IPS-15b (cell line): ENCODE results near the gene RBAK.
"Not testable (repeated sequence)": the region's sequence is repeated elsewhere in the genome, so short reads cannot be mapped to it uniquely, and the experiment has no call there.

Experiments used
- H3K27me3 ChIP-seq: one replicate; pipeline ENCODE4 v1.6.1; 2013; ENCODE audit warnings: low read length; ENCODE audit not compliant: control insufficient read depth, insufficient read depth
- H3K36me3 ChIP-seq: one replicate; pipeline ENCODE4 v1.6.1; 2013; ENCODE audit warnings: low read length; ENCODE audit not compliant: control insufficient read depth, insufficient read depth
- H3K4me1 ChIP-seq: one replicate; pipeline ENCODE4 v1.6.1; 2013; ENCODE audit warnings: mild to moderate bottlenecking, low read length; ENCODE audit not compliant: control insufficient read depth, insufficient read depth
- H3K4me3 ChIP-seq: one replicate; pipeline ENCODE4 v1.5.1; 2013; ENCODE audit warnings: low read depth, low read length
- H3K9ac ChIP-seq: one replicate; pipeline ENCODE4 v1.6.1; 2013; ENCODE audit warnings: low read depth, mild to moderate bottlenecking, low read length
- H3K9me3 ChIP-seq: one replicate; pipeline ENCODE4 v1.6.1; 2013; ENCODE audit warnings: mild to moderate bottlenecking, low read length; ENCODE audit not compliant: control insufficient read depth, insufficient read depth

The RBAK gene

DNA sequence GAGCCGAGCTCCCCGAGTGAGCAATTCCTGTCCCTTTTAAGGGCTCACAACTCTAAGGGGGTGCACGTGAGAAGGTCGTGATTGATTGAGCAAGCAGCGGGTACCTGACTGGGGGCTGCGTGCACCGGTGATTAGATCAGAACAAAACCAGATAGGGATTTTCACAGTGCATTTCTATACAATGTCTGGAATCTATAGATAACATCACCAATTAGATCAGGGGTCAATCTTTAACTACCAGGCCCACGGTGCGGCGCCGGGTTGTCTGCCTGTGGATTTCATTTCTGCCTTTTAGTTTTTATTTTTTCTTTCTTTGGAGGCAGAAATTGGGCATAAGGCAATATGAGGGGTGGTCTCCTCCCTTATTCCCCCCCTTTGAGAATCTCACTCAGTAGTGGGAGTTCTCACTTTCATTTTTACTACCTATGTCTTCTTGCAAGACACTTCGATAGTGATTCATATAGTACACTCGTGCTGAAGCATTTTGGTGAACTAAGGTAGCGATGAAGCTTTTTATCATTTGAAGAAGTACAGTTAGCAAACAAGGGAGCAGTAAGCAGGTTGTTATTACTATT lies 24.6 kb upstream of the RBAK start:
- H3K36me3 ChIP-seq, H3K4me1 ChIP-seq, H3K9me3 ChIP-seq: not testable (repeated sequence)

DNA sequence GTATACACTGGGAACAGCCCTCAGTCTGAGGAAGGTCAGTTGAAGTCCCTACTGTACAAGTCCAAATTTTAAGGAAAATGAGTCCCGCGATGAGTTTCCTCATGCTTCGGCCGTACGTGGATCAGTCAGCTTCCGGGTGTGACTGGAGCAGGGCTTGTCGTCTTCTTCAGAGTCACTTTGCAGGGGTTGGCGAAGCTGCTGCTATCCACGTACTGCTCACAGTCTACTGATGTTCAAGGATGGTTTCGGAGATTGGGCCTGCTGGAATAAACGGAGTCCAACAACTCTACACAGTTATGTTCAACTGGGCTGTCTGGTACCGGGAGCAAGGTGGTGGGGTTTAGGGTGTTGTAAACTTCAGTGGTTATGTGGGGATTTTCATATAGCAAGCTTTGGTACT lies 22.0 kb upstream of the RBAK start:
- not testable (repeated sequence) for H3K4me1 ChIP-seq, H3K9ac ChIP-seq, H3K27me3 ChIP-seq, H3K9me3 ChIP-seq, H3K36me3 ChIP-seq, H3K4me3 ChIP-seq

More for the DNA sequence above, 24.6 kb upstream of the RBAK start:
- not testable (repeated sequence) for H3K4me3 ChIP-seq, H3K27me3 ChIP-seq, H3K9ac ChIP-seq

DNA sequence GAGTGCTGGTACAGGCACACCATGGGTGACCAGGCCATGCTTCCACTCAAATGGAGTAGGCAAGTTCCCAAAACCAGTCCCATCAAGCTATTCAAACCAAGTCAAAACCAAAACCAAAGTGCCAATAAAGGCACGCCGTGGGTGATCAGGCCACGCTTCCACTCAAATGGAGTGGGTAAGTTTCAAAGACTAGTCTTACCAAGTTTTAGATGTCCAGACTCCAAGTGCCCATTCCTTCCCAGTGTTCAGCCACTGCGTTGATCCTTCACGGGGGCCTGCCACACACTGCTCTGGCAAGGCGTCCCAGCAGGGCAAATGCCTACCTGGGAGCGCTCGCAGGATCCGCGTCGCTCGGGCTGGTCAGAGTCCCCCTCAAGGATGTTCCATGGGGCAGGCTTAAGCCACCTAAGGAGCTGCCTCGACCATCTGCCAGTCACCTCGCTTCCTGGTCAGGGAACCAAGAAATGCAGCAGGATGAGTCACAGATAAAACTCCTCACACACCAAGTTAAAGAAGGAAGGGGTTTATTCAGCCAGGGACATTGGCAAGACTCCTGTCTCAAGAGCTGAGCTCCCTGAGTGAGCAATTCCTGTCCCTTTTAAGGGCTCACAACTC lies 17.8 kb upstream of the RBAK start:
- H3K9ac ChIP-seq, H3K4me1 ChIP-seq, H3K4me3 ChIP-seq, H3K36me3 ChIP-seq, H3K9me3 ChIP-seq, H3K27me3 ChIP-seq: not testable (repeated sequence)

DNA sequence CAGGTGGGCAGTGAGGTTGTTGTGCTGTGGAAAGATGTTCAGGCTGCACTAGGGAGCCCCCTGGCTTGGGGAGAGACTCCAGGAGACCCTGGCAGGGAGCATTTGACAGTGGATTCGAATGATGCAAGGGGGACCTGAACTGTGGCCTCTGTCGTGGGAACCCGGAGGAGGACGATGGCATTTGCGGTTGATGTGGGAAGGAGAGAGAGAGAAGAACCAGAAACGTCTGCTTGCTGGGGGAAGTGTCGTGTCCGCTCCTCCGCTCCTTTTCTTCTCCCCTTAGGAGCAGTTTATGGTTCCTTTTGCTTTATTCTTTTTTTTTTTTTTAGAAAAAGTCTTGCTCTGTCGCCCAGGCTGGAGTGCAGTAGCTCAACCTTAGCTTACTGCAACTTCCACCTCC lies 12.5 kb upstream of the RBAK start:
- not testable (repeated sequence) for H3K9me3 ChIP-seq, H3K4me1 ChIP-seq

DNA sequence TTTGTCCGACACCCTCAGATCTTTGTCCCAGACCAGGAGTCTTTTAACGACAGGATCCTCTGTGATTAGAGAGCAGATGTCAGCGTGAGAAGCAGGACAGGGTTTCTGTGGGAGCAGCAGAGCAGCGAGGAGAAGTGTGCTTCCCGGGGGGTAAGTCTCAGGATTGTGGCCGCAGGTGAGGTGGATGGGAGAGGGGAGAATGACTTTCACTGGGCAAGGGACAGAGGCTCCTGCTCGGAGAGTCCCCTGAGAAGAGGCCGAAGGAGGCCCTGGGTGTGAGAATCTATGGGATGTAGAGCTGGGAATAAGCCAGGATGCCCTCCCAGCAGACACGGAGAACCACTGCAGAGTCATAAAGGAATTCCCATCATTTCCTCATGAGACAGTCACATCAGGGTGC lies 10.4 kb upstream of the RBAK start:
- Histone ChIP-seq H3K4me1 (no peaks in the 10 kb centered on the region), H3K9ac (no peak overlapping the region), H3K27me3 (no peaks in the 10 kb centered on the region), H3K4me3 (no peak overlapping the region), H3K9me3 (no peaks in the 10 kb centered on the region), H3K36me3 (no peaks in the 10 kb centered on the region)

More for the DNA sequence above, 12.5 kb upstream of the RBAK start:
- H3K36me3 ChIP-seq, H3K9ac ChIP-seq, H3K27me3 ChIP-seq, H3K4me3 ChIP-seq: not testable (repeated sequence)

DNA sequence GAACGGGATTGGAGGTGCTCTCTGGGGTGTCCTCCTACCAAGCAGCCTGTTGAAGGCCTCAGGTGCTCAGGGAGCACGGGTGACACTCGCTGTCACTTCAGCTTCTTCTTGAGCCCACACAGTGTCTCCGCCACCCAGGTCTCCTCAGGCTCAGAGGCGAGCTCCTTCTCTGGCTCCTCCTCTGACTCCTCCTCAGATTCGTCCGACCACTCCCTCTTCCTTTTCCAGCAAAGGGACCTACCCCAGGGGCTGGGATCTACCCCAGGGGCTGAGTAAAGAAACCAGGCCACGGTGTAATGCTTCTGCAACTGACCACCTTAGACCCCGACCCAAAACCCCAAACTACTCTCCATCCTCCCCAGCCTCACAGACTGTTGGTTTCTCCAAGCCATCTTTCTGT lies 9.2 kb upstream of the RBAK start:
- Histone ChIP-seq H3K27me3 (no peaks in the 10 kb centered on the region), H3K4me1 (no peaks in the 10 kb centered on the region), H3K4me3 (no peak overlapping the region), H3K36me3 (no peaks in the 10 kb centered on the region), H3K9ac (no peak overlapping the region), H3K9me3 (no peaks in the 10 kb centered on the region)

DNA sequence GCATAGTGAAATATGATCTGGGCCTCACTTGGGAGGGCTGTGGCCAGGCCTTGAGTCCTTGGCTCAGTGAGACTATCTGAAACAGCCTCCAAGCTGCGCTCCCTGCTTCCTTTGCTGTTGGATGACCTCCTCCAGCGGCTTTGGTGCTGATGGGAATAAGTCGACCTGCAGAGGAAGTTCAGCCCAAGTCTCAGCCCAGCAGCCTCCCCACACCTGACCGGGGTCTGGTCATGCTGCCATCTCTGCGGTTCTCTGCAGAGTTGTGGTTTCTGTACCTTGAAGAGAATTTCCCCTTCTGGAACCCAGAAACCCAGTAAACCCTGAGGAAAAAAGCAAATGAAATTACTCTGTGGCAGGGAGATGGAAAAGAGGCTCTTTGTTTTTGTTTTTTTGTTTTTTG lies 4.6 kb upstream of the RBAK start:
- Histone ChIP-seq H3K9me3 (no peaks in the 10 kb centered on the region), H3K4me3 (no peak overlapping the region), H3K36me3 (no peaks in the 10 kb centered on the region), H3K27me3 (no peaks in the 10 kb centered on the region), H3K4me1 (no peaks in the 10 kb centered on the region), H3K9ac (no peak overlapping the region)

DNA sequence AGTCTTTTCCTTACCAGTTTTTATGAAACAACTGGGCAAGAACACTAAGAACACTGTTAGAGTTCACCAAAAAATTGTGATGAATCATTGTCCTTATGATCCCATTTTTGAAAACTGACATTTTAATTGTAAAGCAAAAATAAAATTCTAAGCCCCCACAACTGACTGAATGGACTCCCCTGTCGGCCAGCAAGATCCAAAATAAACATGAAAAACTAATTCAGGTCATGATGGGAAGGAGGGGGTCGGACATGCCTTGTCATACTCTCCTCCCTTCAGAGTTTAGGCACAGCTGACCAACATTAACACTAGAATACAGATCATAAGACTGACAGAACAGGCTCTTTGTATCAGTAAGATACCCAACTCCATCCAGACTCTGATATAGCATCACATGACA lies 2.0 kb upstream of the RBAK start:
- H3K4me3 ChIP-seq, result no peak overlapping the region
- no peaks in the 10 kb centered on the region for H3K36me3 ChIP-seq
- no peaks in the 10 kb centered on the region for H3K9me3 ChIP-seq
- H3K4me1 ChIP-seq, result no peaks in the 10 kb centered on the region
- H3K9ac ChIP-seq, result no peak overlapping the region
- H3K27me3 ChIP-seq, result no peaks in the 10 kb centered on the region

DNA sequence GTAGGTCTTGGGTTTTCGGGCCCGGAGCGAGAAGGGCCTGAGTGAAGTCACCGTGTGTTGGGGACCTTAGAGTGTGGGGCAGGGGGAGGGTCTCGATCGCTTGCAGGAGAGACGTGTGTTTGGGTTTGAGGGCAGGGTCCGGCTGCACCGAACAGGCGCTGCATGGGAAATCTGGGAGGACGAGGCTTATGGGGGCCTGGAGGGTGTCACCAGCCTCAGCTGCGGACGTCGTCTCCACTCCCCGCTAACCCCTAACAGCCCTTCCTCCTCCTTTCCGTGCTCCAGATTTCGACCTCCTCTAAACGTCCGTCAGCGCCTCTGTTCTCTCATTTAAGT lies 705 bp downstream of the RBAK start:
- H3K9ac ChIP-seq, result peak overlapping the region; percentile 70
- H3K36me3 ChIP-seq, H3K27me3 ChIP-seq, H3K9me3 ChIP-seq, H3K4me1 ChIP-seq: not testable (repeated sequence)
- peak overlapping the region; percentile 79 for H3K4me3 ChIP-seq

DNA sequence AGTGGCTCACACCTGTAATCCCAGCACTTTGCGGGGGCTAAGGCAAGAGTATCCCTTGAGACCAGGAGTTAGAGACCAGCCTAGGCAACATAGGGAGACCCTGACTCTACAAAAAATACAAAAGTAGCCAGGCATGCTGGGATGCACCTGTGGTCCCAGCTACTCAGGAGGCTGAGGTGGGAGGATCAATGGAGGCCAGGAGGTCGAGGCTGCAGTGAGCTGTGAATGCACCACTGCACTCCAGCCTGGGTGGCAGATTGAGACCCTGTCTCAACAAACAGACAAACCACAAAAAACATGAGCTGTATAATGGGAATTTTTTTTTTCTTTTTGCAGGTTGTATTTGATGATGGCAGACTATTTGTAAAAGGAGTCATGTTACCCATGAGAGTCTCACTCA lies 1.5 kb downstream of the RBAK start:
- H3K4me3 ChIP-seq, H3K9ac ChIP-seq, H3K4me1 ChIP-seq, H3K27me3 ChIP-seq, H3K9me3 ChIP-seq, H3K36me3 ChIP-seq: not testable (repeated sequence)

DNA sequence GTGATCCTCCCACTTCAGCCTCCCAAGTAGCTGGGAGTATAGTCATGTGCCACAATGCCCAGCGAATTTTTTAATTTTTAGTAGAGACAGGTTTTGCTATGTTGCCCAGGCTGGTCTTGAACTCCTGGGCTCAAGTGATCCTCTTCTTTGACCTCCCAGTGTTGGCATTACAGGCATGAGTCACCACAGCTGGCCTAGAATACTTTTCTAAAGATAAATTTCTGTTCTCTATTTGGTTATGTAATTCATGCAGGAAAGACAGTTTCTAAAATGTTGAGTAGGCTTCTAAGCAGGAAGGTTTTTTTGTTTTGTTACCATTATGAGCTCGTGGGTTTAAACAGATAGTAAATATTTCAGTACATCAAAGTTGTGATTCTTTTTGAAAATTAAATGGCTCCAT lies 5.0 kb downstream of the RBAK start:
- Histone ChIP-seq H3K36me3 (peaks cover 22% of the 10 kb centered on the region), H3K27me3 (no peaks in the 10 kb centered on the region), H3K4me3 (no peak overlapping the region), H3K4me1 (no peaks in the 10 kb centered on the region), H3K9me3 (peaks cover 2% of the 10 kb centered on the region), H3K9ac (no peak overlapping the region)

DNA sequence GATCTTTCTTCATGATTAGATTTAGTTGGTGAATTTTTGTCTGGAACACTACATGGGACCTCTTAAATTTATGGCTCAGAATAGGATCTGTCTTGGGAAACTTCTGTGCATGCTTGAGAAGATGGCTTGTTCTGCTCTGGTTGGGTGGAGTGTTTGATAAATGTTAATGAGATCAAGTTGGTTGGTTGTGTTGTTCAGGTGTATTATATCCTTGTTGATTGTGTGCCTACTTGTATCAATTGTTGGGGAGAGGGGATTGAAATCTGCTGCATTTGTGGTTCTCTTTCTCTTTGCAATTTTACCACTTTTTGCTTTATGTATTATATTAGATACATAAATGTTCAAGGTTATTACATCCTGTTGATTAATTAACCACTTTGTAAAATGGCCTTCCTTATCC lies 6.1 kb downstream of the RBAK start:
- peaks cover 24% of the 10 kb centered on the region for H3K36me3 ChIP-seq
- H3K9ac ChIP-seq, H3K4me3 ChIP-seq, H3K4me1 ChIP-seq, H3K9me3 ChIP-seq, H3K27me3 ChIP-seq: not testable (repeated sequence)

DNA sequence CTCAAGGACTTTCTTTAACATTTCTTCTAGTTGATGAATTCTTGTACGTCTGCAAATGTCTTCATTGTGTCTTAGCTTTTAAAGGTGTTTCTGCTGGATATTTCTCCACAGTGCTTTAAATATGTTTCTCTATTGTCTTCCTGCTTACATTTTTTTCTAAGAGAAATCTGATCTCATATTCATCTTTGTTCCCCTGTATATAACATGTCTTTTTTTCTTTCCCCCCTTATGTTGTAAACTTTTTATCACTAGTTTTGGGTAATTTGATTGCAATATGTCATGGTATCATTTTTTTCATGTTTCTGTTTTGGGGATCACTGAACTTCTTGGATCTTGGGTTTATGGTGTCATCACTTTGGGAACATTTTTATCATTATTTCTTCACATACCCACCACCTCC lies 7.5 kb downstream of the RBAK start:
- peaks cover 32% of the 10 kb centered on the region for H3K36me3 ChIP-seq
- no peaks in the 10 kb centered on the region for H3K4me1 ChIP-seq
- no peak overlapping the region for H3K9ac ChIP-seq
- no peaks in the 10 kb centered on the region for H3K27me3 ChIP-seq
- no peak overlapping the region for H3K4me3 ChIP-seq
- peaks cover 4% of the 10 kb centered on the region for H3K9me3 ChIP-seq
